Left ventricle myocardium inferior (tissue), 1 donor: ENCODE results near the gene EDA. TPM values are rescaled to one million over a fixed set of nuclear protein-coding genes. Genes with fewer than 3 reads are reported as not detected.

ENCODE experiments used
- DNase-seq: peaks from one replicate; pipeline ENCODE4 v3.0.0-alpha.2; 2020
- H3K27ac ChIP-seq: fragments of 200-600 bp; replicated peaks from 2 replicates; pipeline ENCODE4 v1.8.0; 2021
- H3K27me3 ChIP-seq: fragments of 200-600 bp; 2 replicates; pipeline ENCODE4 v1.8.0; 2021; ENCODE audit warnings: low read depth
- H3K36me3 ChIP-seq: fragments of 200-600 bp; 2 replicates; pipeline ENCODE4 v1.8.0; 2021
- H3K4me1 ChIP-seq: fragments of 200-600 bp; 2 replicates; pipeline ENCODE4 v1.8.0; 2021
- H3K4me3 ChIP-seq: fragments of 200-600 bp; 2 replicates; pipeline ENCODE4 v1.8.0; 2021; ENCODE audit warnings: mild to moderate bottlenecking, moderate library complexity
- H3K9me3 ChIP-seq: fragments of 200-600 bp; replicated peaks from 2 replicates; pipeline ENCODE4 v1.8.0; 2021
- CTCF ChIP-seq: fragments of 200-600 bp; IDR thresholded peaks from 2 replicates; pipeline ENCODE4 v1.8.0; 2021; ENCODE audit warnings: antibody characterized with exemption, mild to moderate bottlenecking, borderline replicate concordance
- intact Hi-C: fragments of 100-400 bp; cut with micrococcal nuclease; formaldehyde crosslinking; loops from one replicate; pipeline ENCODE4 v1.11.0; 2022
- total RNA-seq: library from RNA; stranded (reverse); fragmentation: NEBNext Ultra II Directional; extraction: Animal tissue kit (Norgen Biotek cat#: 25700); gene quantifications from one replicate; pipeline ENCODE4 v1.2.1, GENCODE V29; 2021
- donor health status: DM: no; HTN: yes; CAD: no; lungs with severe emphysema.

EDA gene
- total RNA-seq, 1 donor from 2014 or later = 7.3 TPM

DNA sequence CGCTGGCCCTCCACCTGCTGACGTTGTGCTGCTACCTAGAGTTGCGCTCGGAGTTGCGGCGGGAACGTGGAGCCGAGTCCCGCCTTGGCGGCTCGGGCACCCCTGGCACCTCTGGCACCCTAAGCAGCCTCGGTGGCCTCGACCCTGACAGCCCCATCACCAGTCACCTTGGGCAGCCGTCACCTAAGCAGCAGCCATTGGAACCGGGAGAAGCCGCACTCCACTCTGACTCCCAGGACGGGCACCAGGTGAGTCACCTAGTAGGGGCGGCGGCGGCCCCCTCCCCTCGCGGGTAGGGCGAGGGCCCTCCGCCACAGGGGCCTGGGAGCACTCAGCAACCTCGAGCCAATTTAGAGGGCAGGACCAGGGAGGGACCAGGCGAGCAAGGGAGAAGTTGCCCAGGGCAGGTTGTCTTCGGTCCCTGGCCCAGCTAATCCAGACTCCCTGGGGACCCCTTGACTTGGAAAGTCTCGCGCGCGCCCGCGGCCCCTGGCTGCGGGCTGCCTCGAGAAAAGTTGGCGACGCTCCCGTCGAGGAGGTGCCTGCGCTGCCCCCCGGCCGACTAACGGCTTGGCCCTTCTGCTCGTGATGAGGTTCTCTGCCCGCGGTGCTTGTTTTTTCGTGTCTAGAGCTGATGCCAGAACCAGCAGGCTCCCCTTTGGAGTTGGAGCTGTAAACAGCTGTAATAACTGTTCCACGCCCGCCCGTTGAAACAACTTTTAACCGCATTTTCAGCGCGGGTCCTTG is 717 bp downstream of the EDA start:
- H3K4me1 ChIP-seq = peaks cover 12% of the 10 kb centered on the region
- peak overlapping the region; percentile 81 for H3K27ac ChIP-seq

GRCh38 chrX:69618803-69619202 is 2.9 kb downstream of the EDA start:
- Histone ChIP-seq H3K4me3 (no peak overlapping the region), H3K27ac (no peak overlapping the region), H3K4me1 (peaks cover 12% of the 10 kb centered on the region), H3K27me3 (no peaks in the 10 kb centered on the region), H3K36me3 (no peaks in the 10 kb centered on the region), H3K9me3 (no peaks in the 10 kb centered on the region)
- DNase-seq = no peak
- intact Hi-C loops = no loop called here
- TF ChIP-seq CTCF = peak; percentile 58

More for the DNA sequence above, 717 bp downstream of the EDA start:
- Histone ChIP-seq H3K36me3 (no peaks in the 10 kb centered on the region), H3K4me3 (peak overlapping the region; percentile 76), H3K9me3 (no peaks in the 10 kb centered on the region), H3K27me3 (no peaks in the 10 kb centered on the region)
- no peak for TF ChIP-seq CTCF
- intact Hi-C loops = no loop called here
- DNase-seq = peak; percentile 33

DNA sequence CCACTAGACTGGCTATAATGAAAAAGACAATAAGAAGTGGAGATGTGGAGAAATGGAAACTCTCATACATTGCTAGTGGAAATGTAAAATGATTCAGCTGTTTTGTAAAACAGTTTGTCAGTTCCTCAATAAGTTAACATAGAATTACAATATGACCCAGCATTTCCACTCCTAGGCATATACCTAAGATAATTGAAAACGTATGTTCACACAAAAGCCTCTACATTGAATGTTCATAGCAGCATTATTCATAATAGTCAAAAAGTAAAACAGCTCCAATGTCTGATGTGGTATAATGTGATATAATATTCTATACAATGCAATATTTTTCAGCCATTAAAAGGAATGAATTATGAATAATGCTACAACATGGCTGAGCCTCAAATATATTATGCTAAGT is 10.2 kb downstream of the EDA start:
- Histone ChIP-seq H3K4me3 (no peak overlapping the region), H3K4me1 (no peaks in the 10 kb centered on the region), H3K27ac (no peak overlapping the region), H3K36me3 (no peaks in the 10 kb centered on the region), H3K9me3 (no peaks in the 10 kb centered on the region), H3K27me3 (no peaks in the 10 kb centered on the region)
- intact Hi-C loops = no loop called here
- TF ChIP-seq CTCF = no peak
- no peak for DNase-seq

- H3K9me3 ChIP-seq = no peaks in the 10 kb centered on the region
- H3K27me3 ChIP-seq = no peaks in the 10 kb centered on the region
- TF ChIP-seq CTCF = no peak
- H3K4me3 ChIP-seq = no peak overlapping the region
- no peaks in the 10 kb centered on the region for H3K4me1 ChIP-seq
- H3K36me3 ChIP-seq = no peaks in the 10 kb centered on the region
- no peak for DNase-seq
- intact Hi-C loops = no loop called here
- H3K27ac ChIP-seq = no peak overlapping the region
Observed at GRCh38 chrX:69627744-69628143, 11.8 kb downstream of the EDA start.

- Histone ChIP-seq H3K27me3 (no peaks in the 10 kb centered on the region), H3K27ac (no peak overlapping the region), H3K4me3 (no peak overlapping the region), H3K36me3 (no peaks in the 10 kb centered on the region), H3K4me1 (no peaks in the 10 kb centered on the region), H3K9me3 (no peaks in the 10 kb centered on the region)
- intact Hi-C loops = no loop called here
- TF ChIP-seq CTCF = no peak
- DNase-seq = no peak
Observed at GRCh38 chrX:69630147-69630546, 14.2 kb downstream of the EDA start.
